GM19463 (cell line): ENCODE data around the gene STRIP1.

Source experiments
- ATAC-seq: cut with Tn5 transposase; IDR thresholded peaks from one replicate; pipeline ENCODE4 v1.9.1; 2021; ENCODE audit warnings: mild to moderate bottlenecking, moderate library complexity; ENCODE audit not compliant: unreplicated experiment

Gene STRIP1

DNA sequence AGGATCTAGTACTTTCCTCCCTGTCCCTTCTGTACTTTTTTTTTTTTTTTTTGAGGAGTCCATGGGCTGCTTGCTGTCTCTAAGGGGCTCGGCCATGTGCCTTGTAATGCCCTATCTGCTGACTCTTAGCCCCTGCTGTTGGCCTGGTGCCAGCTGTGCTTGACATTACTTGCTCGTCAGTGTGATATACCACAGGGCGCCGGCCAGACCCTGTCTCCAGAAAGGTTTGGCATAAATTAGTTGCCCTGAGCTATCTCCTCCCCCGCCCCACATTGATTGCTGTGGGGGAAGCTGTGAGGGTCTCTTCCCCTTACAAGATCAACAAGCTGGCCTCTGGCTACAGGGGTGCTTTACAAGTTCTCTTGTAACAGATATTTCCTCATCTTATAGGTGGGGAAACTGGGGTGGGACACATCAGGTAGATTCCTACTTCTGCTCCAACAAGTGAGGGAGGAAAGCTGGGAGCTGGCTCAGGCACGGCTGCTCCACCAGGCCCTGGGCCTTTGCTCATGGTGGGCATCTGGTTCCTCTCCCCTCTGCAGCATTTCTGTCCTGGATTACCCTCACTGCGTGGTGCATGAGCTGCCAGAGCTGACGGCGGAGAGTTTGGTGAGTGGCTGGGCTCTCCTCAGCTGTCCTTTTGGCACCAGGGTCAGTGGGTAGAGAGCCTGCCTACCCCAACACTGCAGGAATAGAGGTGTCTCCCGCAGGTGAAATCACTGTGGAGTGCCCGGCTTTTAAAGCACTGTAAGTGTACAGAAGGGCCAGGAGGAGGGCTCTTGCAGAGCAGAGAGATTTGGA, 15.6 kb downstream of the STRIP1 start:
- no peak for ATAC-seq

DNA sequence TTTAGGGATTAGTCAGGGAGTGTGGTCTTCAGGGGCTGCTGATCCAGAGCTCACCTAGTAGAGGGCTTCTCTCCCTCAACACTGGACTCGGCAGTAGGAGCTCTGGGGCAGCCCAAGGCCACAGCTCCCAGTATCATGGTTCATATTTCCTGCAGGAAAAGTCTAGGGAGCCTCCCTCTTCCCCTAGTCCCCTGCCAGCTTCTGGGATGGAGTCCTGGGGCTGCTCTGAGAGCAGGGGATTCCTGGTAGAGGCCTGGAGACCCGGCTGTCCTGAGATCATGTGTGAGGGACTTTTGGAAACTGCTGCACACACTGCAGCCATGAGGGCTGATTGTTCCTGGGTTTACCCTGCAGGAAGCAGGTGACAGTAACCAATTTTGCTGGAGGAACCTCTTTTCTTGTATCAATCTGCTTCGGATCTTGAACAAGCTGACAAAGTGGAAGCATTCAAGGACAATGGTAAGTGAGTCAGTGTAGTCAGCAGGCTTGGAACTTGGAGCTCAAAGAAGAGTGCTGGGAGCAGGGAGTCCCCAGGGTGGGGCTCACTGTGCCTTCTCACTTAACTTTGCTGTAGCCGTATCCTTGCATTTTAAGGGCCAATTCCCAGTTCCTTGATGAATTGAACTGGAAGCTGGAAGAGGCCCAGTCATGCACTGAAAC, 16.3 kb downstream of the STRIP1 start:
- ATAC-seq, result no peak

DNA sequence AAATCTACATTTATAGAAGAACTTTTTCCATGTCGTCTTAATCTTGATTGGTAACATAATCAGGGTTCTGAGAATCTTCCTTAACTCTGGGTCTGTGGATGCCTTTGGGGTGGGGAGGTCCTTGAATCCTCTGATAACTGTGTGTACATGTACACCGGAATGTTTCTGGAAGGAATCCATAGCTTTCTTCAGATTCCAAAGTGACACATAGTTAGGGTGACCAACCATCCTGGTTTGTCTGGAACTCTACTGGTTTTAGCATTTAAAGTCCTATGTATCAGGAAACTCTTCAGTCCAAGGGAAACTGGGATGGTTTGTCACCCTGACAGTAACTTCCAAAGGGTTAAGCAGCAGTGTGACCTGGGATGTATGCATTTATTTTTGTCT, 16.8 kb downstream of the STRIP1 start:
- ATAC-seq, result no peak

DNA sequence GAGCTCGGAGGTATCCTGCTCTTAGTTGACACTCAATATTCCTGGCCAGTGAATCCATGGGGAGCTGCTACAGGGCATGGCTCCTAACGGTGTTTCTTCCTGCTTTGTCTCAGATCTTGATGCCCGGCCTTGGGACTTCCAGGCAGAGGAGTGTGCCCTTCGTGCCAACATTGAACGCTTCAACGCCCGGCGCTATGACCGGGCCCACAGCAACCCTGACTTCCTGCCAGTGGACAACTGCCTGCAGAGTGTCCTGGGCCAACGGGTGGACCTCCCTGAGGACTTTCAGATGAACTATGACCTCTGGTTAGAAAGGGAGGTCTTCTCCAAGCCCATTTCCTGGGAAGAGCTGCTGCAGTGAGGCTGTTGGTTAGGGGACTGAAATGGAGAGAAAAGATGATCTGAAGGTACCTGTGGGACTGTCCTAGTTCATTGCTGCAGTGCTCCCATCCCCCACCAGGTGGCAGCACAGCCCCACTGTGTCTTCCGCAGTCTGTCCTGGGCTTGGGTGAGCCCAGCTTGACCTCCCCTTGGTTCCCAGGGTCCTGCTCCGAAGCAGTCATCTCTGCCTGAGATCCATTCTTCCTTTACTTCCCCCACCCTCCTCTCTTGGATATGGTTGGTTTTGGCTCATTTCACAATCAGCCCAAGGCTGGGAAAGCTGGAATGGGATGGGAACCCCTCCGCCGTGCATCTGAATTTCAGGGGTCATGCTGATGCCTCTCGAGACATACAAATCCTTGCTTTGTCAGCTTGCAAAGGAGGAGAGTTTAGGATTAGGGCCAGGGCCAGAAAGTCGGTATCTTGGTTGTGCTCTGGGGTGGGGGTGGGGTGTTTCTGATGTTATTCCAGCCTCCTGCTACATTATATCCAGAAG, 19.4 kb downstream of the STRIP1 start:
- ATAC-seq, result no peak

DNA sequence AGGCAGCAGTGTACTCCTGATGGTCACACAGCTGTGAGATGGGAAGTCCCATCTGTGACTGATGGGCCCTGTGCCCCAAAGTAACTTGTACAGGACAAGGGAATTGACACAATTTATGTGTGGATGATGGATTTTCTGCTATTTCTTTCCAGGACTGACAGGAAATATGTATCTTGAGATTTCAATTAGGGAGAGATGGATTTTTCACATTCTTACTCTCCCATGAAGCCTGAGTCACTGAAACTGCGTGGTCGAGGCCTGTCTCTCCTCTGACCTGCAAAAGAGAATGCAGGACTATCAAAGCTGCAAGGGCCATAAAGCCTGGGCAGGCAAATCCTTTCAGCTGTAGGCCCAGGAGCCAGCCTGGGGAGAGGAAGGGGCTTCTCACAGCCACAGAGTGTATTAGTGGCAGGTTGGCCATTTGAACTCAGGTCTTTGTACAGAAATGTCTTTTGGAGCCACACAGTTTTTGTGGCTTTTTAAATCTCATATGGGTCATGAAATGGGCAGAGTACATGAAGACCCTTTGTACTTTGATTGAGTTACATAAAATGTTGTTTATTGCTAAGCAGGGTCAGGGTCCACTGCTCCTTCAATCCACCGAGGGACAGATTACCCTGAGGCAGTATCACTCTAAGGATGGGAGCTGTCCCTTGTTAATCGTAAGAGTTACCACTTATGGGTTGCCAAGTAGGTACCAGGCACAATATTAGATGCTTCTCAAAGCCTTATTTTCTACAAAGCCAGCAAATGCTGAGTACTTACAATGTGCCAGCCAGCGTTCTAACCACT, 21.3 kb downstream of the STRIP1 start:
- ATAC-seq, result no peak

DNA sequence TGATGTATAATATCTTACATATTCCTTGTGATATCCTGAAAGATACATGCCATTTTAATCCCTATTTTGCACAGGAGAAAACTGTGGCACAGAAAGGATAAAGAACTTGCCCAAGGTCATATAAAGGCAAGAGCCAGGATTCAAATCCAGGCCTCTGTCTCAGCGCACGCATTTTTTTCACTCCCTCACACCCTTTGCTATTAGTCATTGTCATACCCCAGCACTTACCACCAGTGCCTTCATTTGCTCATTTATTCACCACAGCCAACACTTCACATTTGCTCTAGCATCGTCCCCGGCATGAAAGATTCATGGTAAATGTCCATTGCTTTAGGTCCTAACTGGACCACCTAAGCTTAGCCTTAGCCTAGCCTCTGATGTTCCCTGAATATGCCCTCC, 21.9 kb downstream of the STRIP1 start:
- no peak for ATAC-seq

DNA sequence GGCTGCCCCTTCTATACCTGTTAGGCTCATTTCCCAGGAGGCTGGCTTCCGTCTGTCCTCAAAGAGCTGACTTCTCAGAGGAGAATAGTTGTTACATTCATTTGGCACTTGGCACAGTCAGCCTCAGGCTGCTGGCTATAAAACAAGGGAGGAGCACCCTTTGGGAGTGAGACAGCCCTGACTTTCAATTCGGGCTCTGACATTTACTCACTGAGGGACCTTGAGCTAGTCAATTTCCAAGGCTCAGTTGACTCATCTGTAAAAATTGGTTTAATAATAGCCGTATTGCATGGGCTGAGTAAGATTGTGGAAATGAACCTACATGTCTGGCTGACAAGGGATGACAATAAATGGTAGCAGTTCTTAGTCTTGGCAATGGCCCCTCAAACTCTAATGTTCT, 22.4 kb downstream of the STRIP1 start:
- no peak for ATAC-seq

DNA sequence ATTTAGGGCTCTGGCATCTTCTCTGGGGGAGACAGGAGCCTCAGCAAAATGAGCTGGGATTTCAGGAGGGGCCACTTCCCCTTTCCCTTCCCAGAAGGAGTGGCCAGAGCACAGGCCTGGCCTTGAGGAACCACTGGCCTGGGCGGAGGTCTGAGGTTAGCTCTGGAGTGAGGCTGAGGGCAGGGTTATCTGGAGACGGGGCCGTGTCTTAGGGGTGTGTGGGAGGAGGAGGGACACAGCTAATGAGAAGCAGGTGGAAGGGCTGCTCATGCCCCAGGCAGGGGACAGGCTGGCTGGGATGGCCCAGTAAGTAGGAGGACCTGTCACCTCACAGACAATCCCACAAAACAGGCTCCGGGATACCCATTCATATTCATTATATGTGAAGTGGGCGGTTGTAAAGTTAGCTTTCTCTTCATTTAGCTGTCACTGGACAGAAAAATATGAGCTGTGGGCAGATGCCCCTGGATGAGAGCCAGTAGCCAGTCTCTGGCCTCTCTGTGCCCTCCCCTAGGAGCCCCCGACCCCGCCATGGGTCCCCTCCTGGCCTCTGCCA, 23.6 kb downstream of the STRIP1 start:
- ATAC-seq, result no peak

DNA sequence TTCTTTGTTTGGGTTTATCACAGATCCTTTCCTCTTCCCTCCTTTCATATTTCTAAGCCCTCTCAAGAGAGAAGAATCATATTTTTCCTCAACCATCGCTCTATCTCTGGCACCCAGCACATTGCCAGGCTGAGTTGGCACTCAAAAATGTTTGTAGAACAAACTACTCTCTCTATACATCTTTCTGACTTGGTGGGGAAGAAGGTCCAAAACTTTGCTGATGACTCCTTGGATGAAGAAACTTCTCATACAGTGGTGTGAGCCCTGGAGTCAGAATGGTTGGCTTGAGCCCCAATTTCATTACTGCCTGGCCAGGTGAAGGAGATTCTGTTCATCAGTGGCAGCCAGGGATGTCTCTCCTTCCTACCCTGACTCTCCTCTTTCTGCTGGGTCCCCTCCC, 24.2 kb downstream of the STRIP1 start:
- no peak for ATAC-seq

DNA sequence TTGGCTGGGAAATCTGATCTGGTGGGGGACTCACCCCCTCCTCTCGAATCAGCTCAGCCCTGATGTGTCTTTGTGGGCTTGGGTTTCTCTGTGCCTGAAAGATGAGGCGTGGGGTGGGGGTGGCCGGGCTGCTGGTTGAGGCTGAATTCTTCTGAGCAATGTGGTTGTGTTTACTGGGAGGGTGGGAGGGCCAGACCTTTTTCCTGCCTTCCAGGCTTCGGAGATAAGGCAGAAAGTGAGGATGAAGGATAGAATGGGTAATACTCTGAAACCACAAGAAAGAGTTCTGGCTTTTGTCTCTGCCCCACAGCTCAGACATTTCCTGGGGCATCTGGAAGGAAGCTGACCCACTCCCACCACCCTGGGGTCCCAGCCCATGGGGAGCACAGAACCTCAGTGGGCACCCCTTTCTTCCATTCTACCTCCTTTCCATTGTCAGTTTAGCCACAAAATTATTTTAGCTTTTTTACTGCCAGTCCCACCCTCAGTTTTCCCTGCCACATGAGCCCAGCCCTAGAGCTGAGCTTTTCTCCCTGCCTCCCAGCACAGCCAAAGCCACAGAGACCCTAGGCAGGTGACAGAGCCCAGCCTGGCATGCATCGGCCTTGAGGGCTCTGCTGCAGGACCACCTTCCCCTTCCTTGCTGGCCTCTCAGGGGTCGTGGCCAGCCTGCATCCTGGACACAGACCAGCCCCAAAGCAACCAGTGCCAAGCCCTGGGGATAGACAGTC, 24.9 kb downstream of the STRIP1 start:
- ATAC-seq, result no peak

DNA sequence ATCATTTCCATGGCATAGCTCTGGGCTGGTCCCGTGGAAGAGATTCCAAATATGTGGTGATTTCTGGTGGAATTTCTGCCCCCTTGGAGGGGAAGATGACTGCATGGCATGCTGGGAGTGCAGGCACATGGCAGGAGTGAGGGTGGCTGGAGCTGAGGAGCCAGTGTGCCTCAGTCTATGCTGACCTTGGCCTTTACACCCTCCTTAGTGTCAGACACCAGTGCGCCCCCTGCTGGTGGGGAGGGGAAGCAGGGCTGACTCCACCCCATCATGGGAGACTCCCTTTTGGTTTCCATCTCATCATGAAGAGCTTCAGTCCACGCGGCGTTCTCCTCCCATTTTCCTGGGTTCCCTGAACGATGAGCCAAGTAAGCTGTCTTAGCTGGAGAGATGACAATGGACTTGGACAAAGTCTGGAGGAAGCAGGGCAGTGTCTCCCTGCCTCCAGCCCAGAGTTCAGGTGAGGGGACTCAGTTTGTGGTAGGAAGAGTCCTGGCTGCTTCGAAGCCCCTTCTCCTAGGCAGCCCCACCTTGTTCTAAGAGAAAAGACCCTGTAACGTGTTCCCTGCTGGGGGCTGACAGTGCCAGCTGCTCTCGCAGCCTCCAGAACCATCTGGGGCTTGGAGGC, 25.7 kb downstream of the STRIP1 start:
- ATAC-seq, result peak; percentile 62

DNA sequence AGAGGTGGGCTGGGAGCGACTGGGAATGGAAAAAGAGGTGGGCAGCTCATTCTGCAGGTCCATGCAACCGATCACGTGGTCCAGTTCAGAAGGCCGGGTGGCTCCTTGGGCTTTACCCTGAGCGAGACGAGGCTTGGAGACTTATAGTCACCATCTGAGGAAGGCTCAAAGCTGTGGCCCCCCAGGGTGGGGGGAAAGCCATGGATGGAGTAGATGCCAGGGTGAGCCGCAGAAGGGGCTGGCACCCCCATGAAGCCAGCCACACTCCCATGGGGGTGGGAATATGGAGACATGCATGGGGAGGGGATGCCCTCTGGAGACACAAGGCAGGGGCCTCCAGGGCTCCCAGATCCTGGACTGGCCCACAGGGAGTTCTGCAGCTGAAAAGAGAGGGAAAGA, 26.2 kb downstream of the STRIP1 start:
- no peak for ATAC-seq

DNA sequence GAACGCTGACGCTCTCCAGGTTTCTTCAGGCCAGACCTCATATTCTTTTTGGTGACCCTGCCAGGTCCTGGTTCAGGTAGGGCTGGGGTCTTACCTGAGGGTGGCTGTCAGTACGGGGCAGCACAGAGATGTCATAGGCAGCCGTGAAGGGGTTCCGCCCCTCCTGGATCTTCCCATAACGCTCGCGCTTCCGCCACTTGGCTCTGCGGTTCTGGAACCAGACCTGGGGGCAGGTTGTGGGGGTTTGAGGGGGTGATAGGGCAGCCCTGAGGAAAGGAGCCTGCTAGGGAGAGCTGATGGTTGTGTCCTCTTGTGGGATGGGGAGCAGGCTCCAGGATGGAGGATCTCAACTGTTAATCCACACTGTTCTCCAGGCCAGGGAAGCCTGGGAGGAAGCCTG, 26.9 kb downstream of the STRIP1 start:
- no peak for ATAC-seq

DNA sequence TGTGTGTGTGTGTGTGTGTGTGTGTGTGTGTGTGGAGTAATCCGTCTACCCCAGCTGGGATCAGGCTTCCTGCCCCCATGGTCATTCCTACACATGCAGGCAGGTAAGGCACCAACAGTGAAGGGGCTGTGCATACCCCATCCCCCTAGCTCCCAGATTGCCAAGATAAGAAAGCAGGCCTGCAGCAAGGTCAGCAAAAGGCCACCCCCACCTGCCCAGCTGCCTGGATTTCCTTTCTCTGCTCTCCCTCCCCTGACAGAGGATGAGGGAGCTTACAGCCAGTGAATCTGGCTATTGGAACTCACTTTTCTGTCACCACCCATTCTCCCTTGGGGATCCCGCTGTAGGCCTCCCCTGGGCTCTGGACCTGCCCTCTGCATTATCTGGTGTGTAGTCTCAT, 28.2 kb downstream of the STRIP1 start:
- ATAC-seq, result no peak

DNA sequence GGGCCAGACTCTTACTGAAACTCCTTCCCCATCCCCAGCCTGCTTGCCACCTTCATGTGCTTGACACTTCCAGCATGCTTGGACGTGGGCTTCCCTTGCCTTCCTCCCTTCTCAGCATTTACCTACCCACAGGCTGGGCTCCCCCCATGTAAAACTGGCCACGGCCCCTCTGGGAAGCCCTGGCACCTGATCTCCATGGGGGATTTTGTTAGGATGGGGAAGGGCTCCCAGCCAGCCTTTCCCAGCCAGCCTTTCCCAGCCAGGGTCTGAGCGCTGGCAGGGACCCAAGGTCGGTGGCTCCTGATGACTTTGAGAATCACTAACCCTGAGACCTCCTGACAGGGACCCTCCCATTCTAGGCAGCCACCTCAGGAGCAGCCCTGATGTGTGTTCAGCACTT, 29.4 kb downstream of the STRIP1 start:
- ATAC-seq, result no peak

DNA sequence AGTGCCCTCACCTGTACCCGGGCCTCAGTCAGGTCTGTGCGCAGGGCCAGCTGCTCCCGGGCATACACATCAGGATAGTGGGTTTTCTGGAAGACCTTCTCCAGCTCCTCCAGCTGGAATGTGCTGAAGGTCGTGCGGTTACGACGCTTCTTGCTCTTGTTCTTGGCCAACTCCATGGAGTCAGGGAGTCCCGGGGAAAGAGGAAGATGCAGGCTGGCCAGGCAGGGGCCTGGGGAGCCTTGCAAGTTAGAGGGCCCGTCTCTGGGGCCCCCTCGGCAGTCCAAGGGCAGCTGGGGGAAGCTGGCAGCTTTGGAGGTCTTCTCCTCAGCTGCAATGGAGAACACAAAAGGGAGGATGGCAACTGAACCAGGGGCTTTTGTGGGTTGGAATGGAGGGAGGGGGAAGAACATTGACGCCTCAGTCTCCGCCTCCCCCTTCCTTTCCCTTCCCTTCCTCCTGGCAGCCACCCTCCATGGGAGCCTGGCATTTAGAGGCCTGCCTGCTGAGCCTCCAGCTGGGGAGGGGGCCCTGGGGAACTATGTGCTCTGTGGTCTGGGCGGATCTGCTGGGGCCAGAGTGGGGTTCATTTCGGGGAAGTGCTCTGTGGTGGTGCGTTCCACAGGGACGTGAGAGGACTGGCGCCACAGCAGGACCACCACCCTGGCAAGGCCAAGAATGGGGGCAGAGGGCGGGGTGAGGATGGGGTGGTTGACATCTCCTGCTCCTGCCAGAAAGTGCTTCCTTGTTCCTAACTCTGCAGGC, 30.3 kb downstream of the STRIP1 start:
- ATAC-seq, result no peak

DNA sequence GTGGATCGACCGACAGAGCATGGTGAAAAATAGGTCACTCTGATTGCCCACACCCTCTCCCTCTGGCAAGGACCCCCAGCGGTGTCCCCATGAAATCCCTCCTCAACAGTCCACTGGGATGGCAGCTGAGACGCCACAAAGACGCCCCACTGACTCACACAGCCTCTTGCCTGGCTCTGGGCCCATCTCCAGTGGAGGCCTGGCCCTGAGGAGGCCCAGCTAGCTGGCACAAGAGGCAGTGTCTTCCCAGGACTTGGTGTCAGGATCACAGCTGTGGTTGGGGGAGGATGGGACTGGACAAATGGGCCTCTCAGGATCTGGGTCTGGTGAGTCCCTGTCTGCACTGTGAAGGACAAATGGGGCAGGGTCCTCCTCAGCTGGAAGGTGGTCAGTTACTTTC, 31.4 kb downstream of the STRIP1 start:
- no peak for ATAC-seq

DNA sequence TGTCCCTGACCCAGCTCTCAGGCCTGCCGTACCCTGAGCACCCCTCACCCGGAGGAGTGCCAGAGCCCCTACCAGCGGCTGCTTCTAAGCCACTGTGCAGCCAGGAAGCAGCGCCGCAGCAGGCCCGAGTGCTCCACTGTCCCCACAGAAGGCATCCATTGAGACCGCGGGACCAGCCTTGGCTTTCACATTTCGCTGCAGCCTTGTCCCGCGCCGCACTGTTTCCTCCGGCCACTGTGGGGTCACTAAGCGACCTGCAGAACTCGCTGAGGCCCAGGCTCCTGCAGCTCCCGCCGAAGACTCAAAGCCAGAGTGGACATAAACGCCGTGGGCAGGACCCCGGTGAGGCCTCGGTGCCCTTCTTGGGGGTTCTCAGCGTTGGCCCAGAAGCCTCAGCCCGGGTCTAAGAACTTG, 33.1 kb downstream of the STRIP1 start:
- ATAC-seq, result no peak
